ENCODE results near the gene SLC6A1.

The SLC6A1 gene

GRCh38 chr3:10996345-10997013, 3.9 kb downstream of the SLC6A1 start:
- DNase-seq = no peak

GRCh38 chr3:10997196-10997595, 4.6 kb downstream of the SLC6A1 start:
- DNase-seq = no peak

DNA sequence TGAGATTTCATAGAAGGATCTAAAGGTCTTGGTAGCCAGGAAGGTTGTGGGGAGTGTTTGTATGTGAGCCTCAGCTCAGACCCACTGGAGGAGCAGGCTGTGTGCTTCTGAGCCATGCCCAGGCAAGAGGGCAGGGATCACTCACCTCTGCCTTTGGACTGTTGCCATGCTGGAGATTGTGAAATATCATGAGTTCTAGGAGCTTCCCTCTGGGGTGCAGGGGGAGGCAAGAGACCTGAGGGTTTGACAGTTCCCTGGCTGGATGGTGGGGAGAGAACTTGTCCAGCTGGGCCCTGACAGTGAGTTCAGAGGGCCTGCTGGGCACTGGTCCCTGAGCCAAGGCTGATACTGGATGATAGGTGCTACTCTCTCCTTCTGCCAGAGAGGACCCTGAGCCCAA, 6.0 kb downstream of the SLC6A1 start:
- DNase-seq = no peak

GRCh38 chr3:10999221-11000107, 6.9 kb downstream of the SLC6A1 start:
- DNase-seq = no peak

DNA sequence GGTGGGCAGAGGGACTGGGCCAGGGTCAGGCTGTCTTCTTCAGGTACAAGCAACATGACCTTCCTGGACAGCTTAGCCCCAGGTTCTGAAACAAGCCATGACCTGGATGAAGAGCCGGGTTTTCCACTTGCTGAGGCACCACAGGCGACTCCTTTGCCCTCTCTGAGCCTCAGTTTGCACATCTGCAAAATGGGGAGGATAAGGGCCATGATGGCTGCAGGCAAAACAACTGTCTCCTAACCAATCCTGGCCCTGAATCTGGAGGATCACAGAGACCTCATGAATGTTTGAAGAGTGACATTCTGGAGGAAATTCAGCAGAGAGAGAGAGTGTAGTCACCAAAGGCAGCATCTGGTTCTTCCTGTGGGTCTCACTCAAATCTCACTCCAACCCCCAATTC, 8.0 kb downstream of the SLC6A1 start:
- no peak for DNase-seq

DNA sequence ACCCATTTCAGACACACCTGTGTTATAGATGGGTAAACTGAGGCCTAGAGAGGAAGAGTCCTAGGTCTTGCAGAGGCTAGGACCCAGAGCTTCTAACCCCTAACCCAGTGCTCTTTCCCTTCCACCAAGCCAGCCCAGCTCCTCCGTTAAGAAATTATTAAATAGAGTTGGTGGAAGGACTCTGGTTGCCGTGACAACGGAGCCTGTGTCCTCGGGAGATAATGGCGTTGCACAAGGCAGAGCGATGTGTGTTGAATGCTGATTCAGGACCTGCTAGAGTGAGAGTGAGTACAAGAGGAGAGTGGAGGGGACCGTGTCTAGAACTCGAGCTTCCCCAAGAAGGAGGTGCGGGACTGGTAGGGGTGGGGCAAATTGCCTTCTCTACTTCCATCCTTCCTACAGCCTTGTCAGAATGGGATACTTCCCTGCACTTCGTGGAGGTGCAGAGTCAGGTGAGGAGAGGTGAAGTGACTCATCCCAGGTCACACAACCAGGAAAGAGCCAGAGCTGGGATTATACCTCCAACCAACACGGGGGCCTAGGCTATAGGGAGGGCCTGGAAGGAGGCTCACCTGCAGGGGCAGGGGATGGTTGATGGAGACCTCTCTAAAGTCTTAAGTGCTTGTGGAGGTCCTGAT, 8.6 kb downstream of the SLC6A1 start:
- DNase-seq = no peak

DNA sequence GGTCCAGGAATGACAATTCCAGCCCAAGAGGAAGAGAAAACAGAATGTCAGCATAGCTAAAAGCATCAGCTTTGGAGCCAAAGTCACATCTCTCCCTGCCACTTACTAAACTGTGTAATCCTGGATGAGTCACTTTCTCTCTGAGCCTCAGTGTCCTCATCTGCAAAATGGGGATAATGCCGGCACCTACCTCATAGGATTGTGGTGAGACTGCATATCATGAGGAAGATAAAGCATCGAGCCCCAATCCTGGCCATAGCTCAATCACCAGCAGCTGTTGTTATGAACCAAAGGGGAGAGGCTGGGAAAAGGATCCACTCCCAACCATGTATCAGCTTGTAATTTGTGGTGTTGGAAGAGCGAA, 9.1 kb downstream of the SLC6A1 start:
- no peak for DNase-seq

DNA sequence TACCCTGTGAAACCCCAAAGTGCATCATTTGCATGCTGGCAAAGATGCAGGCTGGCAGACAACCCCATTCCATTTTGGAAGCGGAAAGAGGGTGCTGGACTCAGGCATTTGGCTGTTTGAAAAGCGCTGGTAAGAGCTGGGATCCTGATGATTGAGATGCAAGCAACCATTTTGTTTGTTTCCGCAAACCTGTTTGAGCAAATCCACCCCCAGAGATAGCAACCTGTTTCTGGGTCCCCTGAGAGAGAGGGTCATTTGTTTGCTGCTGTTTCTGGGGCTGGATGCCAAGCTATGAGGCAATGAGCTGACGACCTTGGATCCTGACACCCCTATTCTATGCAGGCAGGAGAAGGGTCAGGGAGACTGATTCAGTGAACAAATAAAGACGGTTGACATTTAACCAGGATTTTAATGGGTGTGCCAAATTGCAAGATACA, 9.8 kb downstream of the SLC6A1 start:
- no peak for DNase-seq

- no peak for DNase-seq
These were observed 12.0 kb downstream of the SLC6A1 start for GRCh38 chr3:11004563-11004962.

DNA sequence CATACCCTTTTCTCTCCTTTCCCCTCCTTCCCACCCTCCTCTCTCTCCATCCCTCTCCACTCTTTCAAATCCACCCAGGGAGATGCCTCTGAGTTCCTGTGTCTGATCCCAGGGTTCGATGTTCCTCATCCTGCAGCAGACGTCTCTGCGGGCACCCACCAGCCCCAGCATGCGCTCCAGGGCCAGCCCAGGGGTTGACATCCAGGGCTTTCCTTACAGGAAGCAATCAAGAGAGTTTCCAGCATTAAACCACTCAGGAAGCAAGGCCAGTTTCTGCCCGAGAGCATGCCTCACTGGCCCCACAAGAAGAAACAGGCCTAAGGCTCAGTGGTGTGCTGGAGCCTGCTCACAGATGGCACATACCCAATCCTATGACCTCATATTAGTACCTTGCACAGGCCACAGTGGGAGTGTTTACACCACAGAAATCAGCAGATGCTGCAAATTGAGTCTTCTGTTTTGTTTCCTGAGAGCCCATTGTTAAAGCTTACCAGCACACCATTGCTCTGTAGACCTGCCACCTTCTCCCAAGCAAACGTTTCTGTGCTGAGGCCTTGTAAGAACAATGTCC, 13.2 kb downstream of the SLC6A1 start:
- no peak for DNase-seq

GRCh38 chr3:11006986-11007933, 14.7 kb downstream of the SLC6A1 start:
- no peak for DNase-seq

- no peak for DNase-seq
These were observed 17.4 kb downstream of the SLC6A1 start for GRCh38 chr3:11009898-11010297.

DNA sequence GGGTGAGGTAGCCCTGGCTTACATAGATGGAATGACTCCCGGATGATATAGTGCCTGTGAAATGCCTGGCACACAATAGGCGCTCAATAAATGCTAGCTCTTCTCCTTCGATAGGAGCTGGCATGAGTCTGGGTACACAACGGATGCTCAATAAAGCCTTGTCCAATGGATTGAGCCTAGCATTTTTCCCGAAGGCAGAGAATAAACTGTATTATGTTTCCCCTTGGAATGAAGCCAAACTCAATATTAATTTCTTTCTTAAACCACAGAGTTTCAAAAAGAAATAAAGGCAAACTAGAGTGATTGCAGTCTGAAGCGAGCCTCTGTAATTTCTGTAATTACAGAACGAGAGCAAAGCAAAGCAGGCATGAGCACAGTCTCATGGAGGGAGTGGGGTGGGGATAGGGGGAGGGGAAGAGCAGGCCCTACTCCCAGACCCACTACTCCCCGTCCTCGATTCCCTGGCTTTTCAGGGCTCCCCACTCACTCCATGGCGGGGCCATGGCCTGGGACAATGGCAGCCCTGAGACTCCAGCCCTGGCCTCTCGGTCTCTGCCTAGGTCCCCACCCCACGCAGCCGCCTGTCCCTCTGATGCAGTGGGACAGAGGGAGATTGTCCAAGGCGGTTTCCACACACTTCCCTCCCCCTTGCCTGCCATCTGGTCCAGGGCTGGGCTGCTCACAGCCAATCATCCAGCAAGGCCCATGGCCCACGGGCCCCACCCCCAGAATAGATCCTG, 18.0 kb downstream of the SLC6A1 start:
- DNase-seq = no peak

- no peak for DNase-seq
These were observed 21.7 kb downstream of the SLC6A1 start for GRCh38 chr3:11014253-11014652.

- DNase-seq = no peak
These were observed 22.2 kb downstream of the SLC6A1 start for GRCh38 chr3:11014752-11015151.

GRCh38 chr3:11015369-11015768, 22.8 kb downstream of the SLC6A1 start:
- DNase-seq = no peak

DNA sequence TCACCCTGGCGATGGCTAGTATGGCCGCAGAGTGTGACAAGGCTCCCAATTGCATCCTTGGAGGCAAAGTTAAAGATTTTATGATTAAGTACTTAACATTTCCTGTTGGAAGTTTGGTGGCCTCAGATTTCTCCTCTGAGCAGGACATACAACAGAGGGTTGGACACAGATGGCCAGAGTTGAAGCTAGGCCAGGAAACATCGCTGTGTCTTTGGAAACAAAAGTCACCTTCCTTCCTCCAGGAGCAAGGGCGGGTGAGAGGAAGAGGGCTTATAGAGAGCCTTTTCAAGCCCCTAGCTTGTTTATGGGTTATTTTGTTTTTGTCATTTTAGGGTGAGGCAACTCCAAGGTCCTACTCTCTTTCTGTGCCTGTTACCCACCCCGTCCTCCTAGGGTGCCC, 24.2 kb downstream of the SLC6A1 start:
- DNase-seq = no peak

DNA sequence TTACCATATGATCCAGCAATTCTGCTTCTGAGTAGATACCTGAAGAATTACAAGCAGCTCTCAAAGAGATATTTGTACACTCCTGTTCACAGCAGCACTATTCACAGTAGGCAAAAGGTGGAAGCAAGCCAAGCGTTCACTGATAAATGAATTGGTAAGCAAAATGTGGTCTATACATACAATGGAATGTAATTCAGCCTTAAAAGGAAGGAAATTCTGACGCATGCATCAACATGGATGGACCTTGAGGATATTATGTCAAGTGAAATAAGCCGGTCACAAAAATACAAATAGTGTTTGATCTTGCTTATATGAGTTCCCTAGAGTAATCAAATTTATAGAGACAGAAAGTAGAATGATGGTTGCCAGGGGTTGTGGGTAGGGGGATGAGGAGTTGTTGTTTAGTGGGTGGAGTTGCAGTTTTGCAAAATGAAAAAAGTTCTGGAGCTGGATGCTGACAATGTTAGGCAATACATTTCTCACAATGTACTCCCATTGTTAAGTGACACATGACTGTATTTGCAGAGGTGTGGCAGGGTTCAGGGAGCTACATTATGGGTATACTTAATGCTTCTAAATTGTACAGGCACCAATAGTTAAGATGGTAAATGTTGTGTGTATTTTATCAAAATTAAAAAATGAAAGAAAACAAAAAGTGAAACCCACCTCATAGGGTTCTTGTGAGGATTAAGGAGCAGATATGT, 26.7 kb downstream of the SLC6A1 start:
- no peak for DNase-seq

- DNase-seq = no peak
These were observed 28.2 kb downstream of the SLC6A1 start for GRCh38 chr3:11020764-11021163.

- DNase-seq = no peak
These were observed 29.1 kb downstream of the SLC6A1 start for GRCh38 chr3:11021611-11022011.

GRCh38 chr3:11022115-11022514, 29.6 kb downstream of the SLC6A1 start:
- DNase-seq = no peak

Data from NCI-H2081 (cell line).